HFFc6 (cell line): ENCODE measurements around the gene PRDM11. TPM values are rescaled to one million over a fixed set of nuclear protein-coding genes. Genes with fewer than 3 reads are reported as not detected.

Experiments used
- DNase-seq: peaks from one replicate; pipeline ENCODE4 v3.0.0-alpha.2; 2018
- H3K27ac Mint-ChIP-seq: 2 replicates; pipeline ENCODE4 v1.8.0; 2020; ENCODE audit warnings: mild to moderate bottlenecking, mixed read lengths
- H3K27me3 Mint-ChIP-seq: 2 replicates; pipeline ENCODE4 v1.8.0; 2021; ENCODE audit warnings: mild to moderate bottlenecking, moderate library complexity, mixed read lengths; ENCODE audit not compliant: insufficient read depth
- H3K36me3 Mint-ChIP-seq: 2 replicates; pipeline ENCODE4 v1.8.0; 2021; ENCODE audit warnings: low read depth, mixed read lengths
- H3K4me1 Mint-ChIP-seq: 2 replicates; pipeline ENCODE4 v1.8.0; 2020; ENCODE audit warnings: low read depth, mixed read lengths
- H3K4me3 Mint-ChIP-seq: 2 replicates; pipeline ENCODE4 v1.8.0; 2020; ENCODE audit warnings: mild to moderate bottlenecking, moderate library complexity, mixed read lengths
- H3K9me3 Mint-ChIP-seq: 2 replicates; pipeline ENCODE4 v1.8.0; 2020; ENCODE audit warnings: mild to moderate bottlenecking, mixed read lengths
- CTCF ChIP-seq: fragments of 200-600 bp; sonication (generic); IDR thresholded peaks from 2 replicates; pipeline ENCODE4 v1.5.0; 2021; ENCODE audit warnings: antibody characterized with exemption, mild to moderate bottlenecking
- total RNA-seq, 6 experiments: library from RNA; stranded (reverse); fragmentation: NEBNext Ultra II Directional; extraction: Animal tissue kit (Norgen Biotek cat#: 25700); gene quantifications; 2 replicates in 1 of 6; 3 replicates in 5 of 6; pipeline ENCODE4 v1.2.3, GENCODE V29; 2021

The PRDM11 gene
- total RNA-seq, 6 experiments from 2014 or later = 2.0 to 5.6 (median 2.7) TPM

- no peak for TF ChIP-seq CTCF
- DNase-seq = no peak
- Mint-ChIP-seq H3K36me3 (no peaks in the 10 kb centered on the region), H3K4me3 (no peak overlapping the region), H3K4me1 (peaks cover 13% of the 10 kb centered on the region), H3K27ac (no peak overlapping the region), H3K27me3 (peaks cover 13% of the 10 kb centered on the region), H3K9me3 (no peaks in the 10 kb centered on the region)
Observed at GRCh38 chr11:45258982-45259530, 112.6 kb downstream of the PRDM11 start.

GRCh38 chr11:45259592-45259991 is 113.2 kb downstream of the PRDM11 start:
- Mint-ChIP-seq H3K36me3 (no peaks in the 10 kb centered on the region), H3K4me3 (no peak overlapping the region), H3K27ac (no peak overlapping the region), H3K27me3 (peaks cover 13% of the 10 kb centered on the region), H3K4me1 (peaks cover 18% of the 10 kb centered on the region), H3K9me3 (no peaks in the 10 kb centered on the region)
- no peak for TF ChIP-seq CTCF
- DNase-seq = peak; percentile 42

GRCh38 chr11:45260071-45260470 is 113.6 kb downstream of the PRDM11 start:
- H3K9me3 Mint-ChIP-seq = no peaks in the 10 kb centered on the region

GRCh38 chr11:45262900-45263299 is 116.5 kb downstream of the PRDM11 start:
- DNase-seq = no peak
- H3K27ac Mint-ChIP-seq = no peak overlapping the region
- TF ChIP-seq CTCF = no peak
- no peak overlapping the region for H3K4me3 Mint-ChIP-seq
- H3K27me3 Mint-ChIP-seq = peaks cover 2% of the 10 kb centered on the region
- no peaks in the 10 kb centered on the region for H3K36me3 Mint-ChIP-seq
- H3K9me3 Mint-ChIP-seq = no peaks in the 10 kb centered on the region
- peaks cover 30% of the 10 kb centered on the region for H3K4me1 Mint-ChIP-seq

More at GRCh38 chr11:45260071-45260470, 113.6 kb downstream of the PRDM11 start:
- no peak for TF ChIP-seq CTCF
- Mint-ChIP-seq H3K36me3 (no peaks in the 10 kb centered on the region), H3K4me1 (peaks cover 23% of the 10 kb centered on the region), H3K27ac (no peak overlapping the region), H3K4me3 (no peak overlapping the region), H3K27me3 (peaks cover 13% of the 10 kb centered on the region)
- no peak for DNase-seq

- no peak overlapping the region for H3K4me3 Mint-ChIP-seq
- H3K36me3 Mint-ChIP-seq = no peaks in the 10 kb centered on the region
- H3K27me3 Mint-ChIP-seq = peaks cover 4% of the 10 kb centered on the region
- DNase-seq = no peak
- H3K9me3 Mint-ChIP-seq = no peaks in the 10 kb centered on the region
- H3K27ac Mint-ChIP-seq = no peak overlapping the region
- peaks cover 30% of the 10 kb centered on the region for H3K4me1 Mint-ChIP-seq
- no peak for TF ChIP-seq CTCF
Observed at GRCh38 chr11:45263773-45264172, 117.3 kb downstream of the PRDM11 start.
